Measurements from ENCODE around the gene EVA1A.

GRCh38 chr2:75500633-75501032 lies 60.1 kb downstream of the EVA1A start:
- TF ChIP-seq CTCF (conservative IDR thresholded peaks at IDR 0.05; ENCODE audit: low read length), result no peak
- TF ChIP-seq EZH2phosphoT487 (IDR thresholded peaks at IDR 0.05; ENCODE audit: borderline replicate concordance), result no peak
